NCI-H2081 (cell line): ENCODE data around the gene MVD.
"Not testable (repeated sequence)": the region's sequence is repeated elsewhere in the genome, so short reads cannot be mapped to it uniquely, and the experiment has no call there.

Experiments used
- DNase-seq, 2 experiments: peaks; one replicate each; lab custom pipeline; 2025; lab: John Stamatoyannopoulos, UW

Gene MVD

DNA sequence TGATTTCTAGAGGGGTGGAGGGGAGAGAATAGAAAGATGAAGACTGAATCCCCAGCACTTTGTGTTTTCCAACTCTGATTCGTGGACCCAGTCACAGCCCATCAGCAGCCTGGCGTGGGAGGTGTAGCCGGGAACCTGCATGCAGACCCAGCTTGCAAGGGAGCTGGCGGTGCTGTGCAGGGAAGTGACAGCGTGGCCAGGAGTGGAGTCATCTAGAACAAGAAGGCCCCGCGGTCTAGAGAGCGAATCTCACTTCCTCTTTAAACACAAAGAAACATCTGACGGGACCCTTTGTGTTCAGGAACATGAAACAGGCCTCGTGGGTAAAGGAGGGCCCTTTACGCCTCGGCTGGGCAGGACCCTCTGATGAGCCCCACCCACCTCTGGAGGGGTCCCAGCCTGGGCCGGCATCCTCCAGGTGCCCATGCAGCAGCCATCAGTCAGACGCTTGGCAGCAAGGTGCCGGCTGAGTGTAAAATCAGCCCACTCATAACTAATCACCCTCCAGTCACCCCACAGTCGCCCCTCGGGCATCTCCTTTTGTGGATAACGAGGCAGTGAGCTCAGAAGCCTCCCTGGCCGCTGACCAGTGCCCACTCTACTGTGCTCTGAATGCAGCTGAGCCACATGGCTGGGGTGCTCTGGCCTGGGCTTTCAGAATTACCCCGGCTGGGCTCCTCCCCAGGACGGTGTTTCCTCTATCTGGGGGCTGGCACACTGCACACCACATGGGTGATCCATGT, 19.0 kb upstream of the MVD start:
- DNase-seq, result no peak

DNA sequence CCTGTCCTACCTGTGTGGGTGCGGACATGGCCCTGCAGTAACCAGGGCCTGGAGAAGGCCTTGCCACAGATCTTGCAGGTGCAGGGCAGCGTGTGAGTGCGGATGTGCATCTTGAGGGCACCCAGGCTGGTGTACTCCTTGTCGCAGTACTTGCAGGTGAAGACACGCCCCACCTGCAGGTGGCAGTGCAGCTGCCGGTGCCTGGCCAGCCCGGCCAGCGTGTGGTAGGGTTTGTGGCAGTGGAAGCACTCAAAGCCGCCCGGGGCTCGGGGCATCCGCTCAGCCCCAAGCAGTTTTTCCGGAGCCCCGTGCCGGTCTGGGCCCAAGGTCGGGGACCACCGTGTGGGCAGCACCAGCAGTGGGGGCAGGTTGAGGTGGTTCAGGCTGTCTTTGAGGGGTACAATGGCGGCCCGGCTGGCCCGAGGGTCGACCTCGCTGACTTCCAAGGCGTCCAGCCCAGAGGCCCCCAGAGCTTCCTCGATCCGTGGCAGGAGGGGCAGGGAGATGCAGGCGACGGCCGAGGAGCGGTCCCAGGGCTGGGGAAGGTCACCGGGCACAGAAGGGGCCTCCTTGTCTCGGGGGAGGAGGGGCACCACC, 18.3 kb upstream of the MVD start:
- DNase-seq, result no peak

- no peak for DNase-seq
These were observed 17.7 kb upstream of the MVD start for GRCh38 chr16:88680554-88681083.

DNA sequence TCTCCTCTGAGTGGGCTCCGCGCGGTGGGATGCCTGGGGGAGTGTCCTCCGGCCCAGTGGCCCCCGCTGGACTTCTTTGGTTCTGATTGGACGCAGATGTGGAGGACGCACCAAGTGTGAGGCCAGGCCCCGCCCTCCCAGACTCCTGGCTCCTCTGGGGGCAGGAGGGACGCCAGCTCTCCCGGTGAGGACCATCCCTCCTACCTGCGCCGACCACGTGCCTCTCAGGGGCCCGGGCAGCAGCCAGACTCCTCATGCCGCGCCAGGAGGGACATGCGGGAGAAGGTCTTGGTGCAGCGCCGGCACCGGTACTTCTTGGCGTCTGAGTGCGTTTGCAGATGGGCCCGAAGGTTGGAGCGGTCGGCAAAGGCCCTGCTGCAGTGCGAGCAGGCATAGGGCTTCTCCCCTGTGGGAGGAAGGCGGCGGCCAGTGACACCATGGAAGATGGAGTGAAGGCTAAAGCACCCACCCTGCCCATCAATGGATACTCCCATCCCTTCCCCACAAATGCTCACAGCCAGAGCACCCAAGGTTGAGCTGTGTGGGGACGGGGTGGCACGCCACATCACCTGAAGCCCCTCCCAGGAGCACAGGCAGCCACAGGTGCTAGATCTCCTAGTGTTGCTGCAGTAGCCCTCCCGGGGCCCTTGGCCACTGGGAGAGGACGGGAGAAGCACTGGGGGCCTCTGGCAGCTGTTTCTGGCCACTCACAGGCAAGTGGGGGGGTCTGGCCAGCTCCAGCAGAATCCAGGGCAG, 15.5 kb upstream of the MVD start:
- DNase-seq, result no peak

DNA sequence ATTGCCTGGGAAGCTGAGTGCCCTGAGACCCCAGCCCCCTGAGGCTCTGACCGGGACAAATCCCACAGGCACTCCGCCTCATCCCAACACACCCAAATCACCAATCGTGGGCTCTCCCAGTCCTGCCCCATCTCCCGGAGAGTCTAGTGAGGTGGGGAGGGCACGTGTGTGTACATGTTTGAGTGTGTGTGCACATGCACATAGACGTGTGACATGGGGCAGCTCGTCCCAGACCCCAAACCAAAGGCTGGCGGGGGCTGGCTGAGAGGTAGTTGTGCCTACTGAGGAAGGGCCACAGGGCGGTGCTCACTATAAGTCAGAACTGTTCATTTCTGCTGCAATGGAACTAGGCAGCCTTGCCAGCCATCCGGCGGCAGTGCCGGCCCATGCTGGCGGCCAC, 14.8 kb upstream of the MVD start:
- no peak for DNase-seq

- no peak for DNase-seq
These were observed 13.8 kb upstream of the MVD start for GRCh38 chr16:88676502-88677242.

GRCh38 chr16:88673716-88674379, 11.0 kb upstream of the MVD start:
- DNase-seq, result no peak

GRCh38 chr16:88672776-88673175, 9.9 kb upstream of the MVD start:
- DNase-seq, result no peak

- no peak for DNase-seq
These were observed 8.9 kb upstream of the MVD start for GRCh38 chr16:88671806-88672205.

DNA sequence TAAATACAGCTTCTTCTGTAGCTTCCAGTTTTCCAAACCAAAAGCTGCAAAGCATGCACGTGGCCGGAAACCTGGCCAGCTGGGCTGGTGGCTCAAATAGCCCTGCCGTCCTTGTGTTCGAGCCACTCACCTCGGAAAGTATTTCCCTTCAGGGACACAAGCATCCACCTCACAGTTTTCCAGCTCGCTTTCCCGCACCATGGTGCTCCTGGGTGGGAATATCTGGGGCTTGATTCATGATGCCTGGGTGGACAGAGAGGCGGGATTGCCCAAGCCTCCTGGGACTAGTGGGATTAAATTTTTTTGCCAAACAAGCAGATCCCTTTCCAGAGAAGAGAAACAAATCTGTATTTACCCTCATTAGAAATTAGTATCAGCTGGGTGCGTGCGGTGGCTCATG, 7.1 kb upstream of the MVD start:
- no peak for DNase-seq

- not testable (repeated sequence) for DNase-seq
These were observed 6.6 kb upstream of the MVD start for GRCh38 chr16:88669493-88669892.

DNA sequence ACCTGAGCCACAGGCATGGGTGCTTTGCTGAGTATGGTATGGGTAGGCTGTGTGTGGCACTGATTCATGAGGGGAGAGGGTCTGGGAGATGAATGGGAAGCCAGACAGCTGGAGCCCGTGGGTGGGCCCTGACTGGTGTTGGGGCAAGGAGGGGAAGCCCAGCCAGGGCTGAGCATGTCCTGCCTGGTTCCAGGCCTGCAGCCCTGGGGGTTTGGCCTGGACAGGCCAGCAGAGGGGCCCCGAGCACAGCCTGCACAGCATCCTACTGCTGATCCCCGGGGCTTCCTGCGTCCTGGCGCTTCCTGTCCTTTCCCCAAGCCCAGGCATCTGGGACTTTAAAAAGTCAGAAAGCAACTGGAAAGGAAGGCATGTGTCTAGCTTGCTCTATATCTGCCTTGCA, 4.6 kb upstream of the MVD start:
- no peak for DNase-seq

DNA sequence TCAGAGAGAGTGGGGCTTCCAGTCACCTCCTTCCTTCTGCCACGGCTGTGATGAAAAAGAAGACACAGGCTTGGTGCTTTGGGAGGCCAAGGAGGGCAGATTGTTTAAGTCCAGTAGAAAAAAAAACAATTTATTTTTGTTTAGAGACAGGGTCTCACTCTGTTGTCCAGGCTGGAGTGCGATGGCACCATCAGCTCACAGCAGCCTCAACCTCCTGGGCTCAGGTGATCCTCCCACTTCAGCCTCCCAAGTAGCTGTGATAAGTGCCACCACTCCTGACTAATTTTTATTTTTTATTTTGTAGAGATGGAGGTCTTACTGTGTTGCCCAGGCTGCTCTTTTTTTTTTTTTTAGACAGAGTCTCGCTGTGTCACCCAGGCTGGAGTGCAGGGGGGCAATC, 2.7 kb upstream of the MVD start:
- no peak for DNase-seq

- no peak for DNase-seq
These were observed 2.3 kb upstream of the MVD start for GRCh38 chr16:88665148-88665547.

DNA sequence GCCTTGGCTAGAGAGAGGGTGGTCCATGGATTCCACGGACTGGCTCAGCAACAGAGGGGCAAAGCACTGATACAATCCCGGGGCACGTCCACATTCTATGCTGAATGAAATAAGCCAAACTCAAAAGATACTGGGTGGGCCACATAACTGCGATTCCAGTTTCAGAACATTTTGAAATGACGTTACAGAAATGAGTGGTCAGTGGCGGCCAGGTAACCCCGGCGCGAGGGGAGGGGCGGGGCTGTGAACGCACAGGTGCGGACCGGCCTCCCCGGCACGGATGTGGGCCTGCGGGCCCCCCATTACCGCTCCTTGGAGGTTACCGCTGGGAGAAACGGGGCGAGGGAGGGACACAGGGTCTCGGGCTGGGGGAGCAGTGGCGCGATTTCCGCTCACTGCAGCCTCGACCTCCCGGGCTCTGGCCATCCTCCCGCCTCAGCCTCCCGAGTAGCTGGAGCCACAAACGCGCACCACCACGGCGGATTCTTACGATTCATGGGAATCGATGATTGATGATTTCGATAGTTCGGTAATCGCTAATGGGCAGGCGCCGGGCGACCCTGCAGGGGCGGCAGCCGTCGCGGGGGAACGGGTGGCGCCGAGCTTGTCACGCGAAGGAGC, 559 bp downstream of the MVD start:
- no peak for DNase-seq

GRCh38 chr16:88661468-88661867, 1.4 kb downstream of the MVD start:
- no peak for DNase-seq

DNA sequence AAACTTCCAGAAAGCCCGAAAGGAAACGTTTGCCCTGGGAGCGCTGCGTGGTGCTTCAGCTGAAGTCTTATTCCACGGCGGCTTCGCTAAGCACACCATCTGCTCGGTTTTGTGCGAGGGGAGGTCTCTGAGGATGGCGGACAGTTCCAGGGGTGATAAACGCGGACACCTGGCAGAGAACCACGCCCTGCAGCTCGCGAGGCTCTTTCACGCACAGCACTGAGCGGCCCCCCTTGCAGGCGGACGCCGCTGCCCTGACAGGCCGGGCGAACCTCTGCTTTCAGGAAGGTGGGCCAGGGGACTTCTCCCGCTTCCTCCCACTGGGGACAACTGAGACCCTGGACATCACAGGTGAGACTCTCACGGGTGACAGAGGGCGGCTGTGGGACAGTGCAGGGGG, 3.7 kb downstream of the MVD start:
- no peak for DNase-seq

DNA sequence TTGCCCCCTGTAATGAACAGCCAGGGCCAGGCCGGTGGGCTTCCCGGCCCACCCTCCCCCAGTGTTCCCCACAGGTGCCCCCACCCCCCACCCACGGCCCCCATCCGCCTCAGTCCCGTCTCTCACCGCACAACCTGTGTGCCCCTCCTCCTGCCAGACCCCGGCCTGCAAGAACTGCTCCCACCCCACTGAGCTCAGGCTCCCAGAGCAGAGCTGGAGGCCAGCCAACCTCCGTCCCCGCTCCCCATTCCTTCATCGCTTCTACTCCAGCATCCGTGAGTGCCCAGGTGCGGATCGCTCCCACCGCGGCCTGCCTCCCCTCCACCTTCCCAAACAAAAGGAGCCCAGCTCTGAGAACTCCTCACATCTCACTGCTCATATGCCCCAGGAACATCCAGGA, 4.2 kb downstream of the MVD start:
- no peak for DNase-seq

- DNase-seq, result no peak
These were observed 5.5 kb downstream of the MVD start for GRCh38 chr16:88657371-88657770.

- DNase-seq, result no peak
These were observed 6.5 kb downstream of the MVD start for GRCh38 chr16:88656291-88656980.
